Endothelial cell of umbilical vein (primary cell): ENCODE measurements around the gene MYBBP1A. TPM values are rescaled to one million over a fixed set of nuclear protein-coding genes. Genes with fewer than 3 reads are reported as not detected.

Experiments used
- BruUV-seq: library from RNA; stranded (reverse); fragments of 400-500 nt; replicated peaks from 2 replicates; lab custom pipeline; 2021; lab: Mats Ljungman, UMichigan
- CTCF ChIA-PET: fragments of 300-600, 350-600 bp; sonication (Branson Sonifier 250); formaldehyde crosslinking; loops from one replicate; lab custom pipeline; 2021; ENCODE audit warnings: antibody characterized with exemption, inconsistent platforms; lab: Charles Lee
- POLR2A ChIA-PET: fragments of 300-600, 350-600 bp; sonication (Branson Sonifier 250); formaldehyde crosslinking; loops from one replicate; lab custom pipeline; 2021; ENCODE audit warnings: antibody characterized with exemption, inconsistent platforms; lab: Charles Lee
- DNase-seq: peaks from one replicate; pipeline ENCODE4 v3.0.0-alpha.2; 2011; ENCODE audit warnings: low read depth, low spot score
- FAIRE-seq: peaks from 2 replicates; lab custom pipeline; 2011; peaks lifted over from hg19 to GRCh38; lab: Jason Lieb, UNC
- H2AFZ ChIP-seq: 2 replicates; pipeline ENCODE4 v1.6.0; 2012; ENCODE audit warnings: low read depth, low read length, control low read depth, inconsistent platforms
- H3K27ac ChIP-seq: 2 replicates; pipeline ENCODE4 v1.5.1; 2011; ENCODE audit warnings: low read depth, mild to moderate bottlenecking, control low read depth, low read length, moderate library complexity; ENCODE audit not compliant: insufficient read depth
- H3K27me3 ChIP-seq, 2 experiments: 2 replicates each; pipeline versions ENCODE4 v1.6.0 to v1.6.1; 2011; ENCODE audit warnings: low read length in 2 of 2, mixed read lengths in 1 of 2; ENCODE audit not compliant: control insufficient read depth in 2 of 2, insufficient read depth in 2 of 2
- H3K36me3 ChIP-seq, 2 experiments: 2 replicates in 1 of 2; 3 replicates in 1 of 2; pipeline ENCODE4 v1.5.1; 2011; ENCODE audit warnings: low read length in 2 of 2, mild to moderate bottlenecking in 1 of 2, moderate library complexity in 1 of 2; ENCODE audit not compliant: control insufficient read depth in 2 of 2, insufficient read depth in 2 of 2; ENCODE audit errors: extremely low read depth in 1 of 2
- H3K4me1 ChIP-seq: 3 replicates; pipeline ENCODE4 v1.5.1; 2011; ENCODE audit warnings: mild to moderate bottlenecking, low read length; ENCODE audit not compliant: control insufficient read depth, insufficient read depth; ENCODE audit errors: extremely low read depth
- H3K4me2 ChIP-seq: 2 replicates; pipeline ENCODE4 v1.6.1; 2011; ENCODE audit warnings: low read length, control low read depth, mixed read lengths; ENCODE audit not compliant: insufficient read depth
- H3K4me3 ChIP-seq, 3 experiments: fragments of 200-600 bp in 1 of 3; sonication (generic), shearing (Covaris generic) in 1 of 3; replicated peaks in 1 of 3; 2 replicates each; pipeline ENCODE4 v1.5.1; 2011 to 2016; ENCODE audit warnings: control low read depth in 3 of 3, low read length in 3 of 3, mild to moderate bottlenecking in 2 of 3, inconsistent platforms in 1 of 3, low read depth in 1 of 3, moderate library complexity in 1 of 3; ENCODE audit not compliant: insufficient read depth in 1 of 3
- H3K79me2 ChIP-seq: 2 replicates; pipeline ENCODE4 v1.6.0; 2012; ENCODE audit warnings: low read length, inconsistent platforms; ENCODE audit not compliant: control insufficient read depth, insufficient read depth
- H3K9ac ChIP-seq: replicated peaks from 2 replicates; pipeline ENCODE3; 2011; ENCODE audit warnings: low read length, control low read depth; ENCODE audit not compliant: insufficient read depth; ENCODE audit errors: extremely low read depth
- H3K9me1 ChIP-seq: replicated peaks from 3 replicates; pipeline ENCODE4 v1.6.0; 2011; ENCODE audit warnings: mild to moderate bottlenecking, low read length; ENCODE audit not compliant: control insufficient read depth, insufficient read depth; ENCODE audit errors: extremely low read depth
- H3K9me3 ChIP-seq: replicated peaks from 2 replicates; pipeline ENCODE4 v1.5.1; 2012; ENCODE audit warnings: low read length, inconsistent platforms; ENCODE audit not compliant: control insufficient read depth, insufficient read depth
- H4K20me1 ChIP-seq: replicated peaks from 2 replicates; pipeline ENCODE3; 2011; ENCODE audit warnings: mild to moderate bottlenecking, low read length; ENCODE audit not compliant: control insufficient read depth, insufficient read depth; ENCODE audit errors: extremely low read depth
- CTCF ChIP-seq, 2 donors: IDR thresholded peaks; 1 replicate in 1 of 2; 2 replicates in 1 of 2; pipeline ENCODE4 v1.5.1; 2011; ENCODE audit warnings: low read length in 2 of 2, mild to moderate bottlenecking in 2 of 2, moderate library complexity in 2 of 2, control low read depth in 1 of 2, inconsistent platforms in 1 of 2, low read depth in 1 of 2; ENCODE audit not compliant: insufficient read depth in 1 of 2; ENCODE audit errors: extremely low read depth in 1 of 2
- EZH2 ChIP-seq: IDR thresholded peaks from 2 replicates; pipeline ENCODE4 v1.6.1; 2012; ENCODE audit warnings: borderline replicate concordance, low read depth, mild to moderate bottlenecking, moderate library complexity, low read length, inconsistent platforms; ENCODE audit not compliant: severe bottlenecking
- FOS ChIP-seq: IDR thresholded peaks from 2 replicates; pipeline ENCODE4 v1.6.1; 2011; ENCODE audit warnings: mild to moderate bottlenecking, low read length, moderate library complexity, borderline replicate concordance; ENCODE audit not compliant: insufficient read depth
- GATA2 ChIP-seq: IDR thresholded peaks from 2 replicates; pipeline ENCODE4 v1.7.0; 2011; ENCODE audit warnings: low read depth, mild to moderate bottlenecking, moderate library complexity, mixed read lengths, low read length; ENCODE audit not compliant: insufficient read length, insufficient read depth
- JUN ChIP-seq: IDR thresholded peaks from 2 replicates; pipeline ENCODE4 v1.6.1; 2011; ENCODE audit warnings: borderline replicate concordance, low read depth; ENCODE audit not compliant: insufficient read length, insufficient read depth
- MAX ChIP-seq: IDR thresholded peaks from 2 replicates; pipeline ENCODE4 v1.6.1; 2011; ENCODE audit not compliant: insufficient read depth, insufficient read length
- MYC ChIP-seq: IDR thresholded peaks from one replicate; pipeline ENCODE4 v1.6.1; 2011; ENCODE audit warnings: mild to moderate bottlenecking, low read depth, low read length
- POLR2A ChIP-seq: IDR thresholded peaks from 2 replicates; pipeline ENCODE4 v1.6.1; 2012; ENCODE audit warnings: low read depth, mild to moderate bottlenecking, control low read depth, low read length
- POLR2AphosphoS5 ChIP-seq: IDR thresholded peaks from 2 replicates; pipeline ENCODE4 v1.6.1; 2012; ENCODE audit warnings: low read depth, mild to moderate bottlenecking, control low read depth, low read length, moderate library complexity; ENCODE audit not compliant: insufficient read depth
- dilution Hi-C: fragments of 300-500 bp; cut with MboI; formaldehyde crosslinking; loops from one replicate; pipeline ENCODE4 v1.15.0; 2019; ENCODE audit warnings: low sequenced_read_pairs; ENCODE audit not compliant: extremely low pct_ligation_motif_present
- intact Hi-C: fragments of 100-400 bp; cut with micrococcal nuclease; formaldehyde crosslinking; loops from one replicate; pipeline ENCODE4 v1.10.0; 2022
- polyA plus RNA-seq, 4 experiments: library from polyadenylated mRNA; depleted of rRNA in 3 of 4; stranded (reverse) in 3 of 4; unstranded in 1 of 4; fragments of >200 nt; gene quantifications; 2 replicates each; pipeline versions ENCODE4 v1.2.1 to v1.2.3, GENCODE V29; 2011 to 2012; ENCODE audit warnings: missing spikeins in 1 of 4
- total RNA-seq: library from RNA; stranded (reverse); gene quantifications from 2 replicates; pipeline ENCODE4 v1.2.3, GENCODE V29; 2021

Gene MYBBP1A
- total and polyA plus RNA-seq, 2 donors (not counting 3 experiments of a cell fraction or from before 2014, with no cell fraction given), result 26.8 to 79.2 TPM

- H3K27me3 ChIP-seq, result peaks cover 0 to 1% of the 10 kb centered on the region in 2 experiments
- H3K9ac ChIP-seq, result no peak overlapping the region
- no peak for TF ChIP-seq MYC
- TF ChIP-seq POLR2AphosphoS5, result no peak
- TF ChIP-seq CTCF (IDR thresholded peaks at IDR 0.05; ENCODE audit: extremely low read depth in 1 of 2, insufficient read depth in 1 of 2, low read depth in 1 of 2, low read length in 2 of 2), result peak; percentile 82 to 84
- no peak for TF ChIP-seq MAX
- no peak for TF ChIP-seq JUN
- TF ChIP-seq POLR2A, result no peak
- TF ChIP-seq FOS, result no peak
- TF ChIP-seq EZH2, result no peak
- no peak for TF ChIP-seq GATA2
- H2AFZ ChIP-seq, result peak overlapping the region; percentile 72
- no TSS peak for BruUV-seq
- no peaks in the 10 kb centered on the region for H3K36me3 ChIP-seq
- H4K20me1 ChIP-seq, result no peaks in the 10 kb centered on the region
- DNase-seq (peak; percentile 70), FAIRE-seq (peak; percentile 88)
- no peaks in the 10 kb centered on the region for H3K79me2 ChIP-seq
- no peaks in the 10 kb centered on the region for H3K9me1 ChIP-seq
- no peaks in the 10 kb centered on the region for H3K4me1 ChIP-seq
- CTCF ChIA-PET, result interaction anchor here (0.5 to 6.7 kb wide), 17 partner anchors 9 to 225 kb away, joined by 3 to 213 read pairs (median 5); partner anchors contain the start of genes MYBBP1A and SPNS2
- intact Hi-C loops (loop anchor here (1.0 to 2.0 kb wide), 3 partner anchors 61 to 324 kb away; no protein-coding TSS in a partner anchor), dilution Hi-C loops (no loop called here)
- no peak overlapping the region for H3K4me3 ChIP-seq
- H3K27ac ChIP-seq, result no peak overlapping the region
- H3K9me3 ChIP-seq, result no peaks in the 10 kb centered on the region
- H3K4me2 ChIP-seq, result no peak overlapping the region
- POLR2A ChIA-PET, result interaction anchor here (0.5 kb wide), 1 partner anchor 155 kb away, joined by 5 read pairs; no protein-coding TSS in a partner anchor
Observed at GRCh38 chr17:4565209-4566141, 10.3 kb upstream of the MYBBP1A start.
